ENCODE data around the gene DOCK6. TPM values are rescaled to one million over a fixed set of nuclear protein-coding genes. Genes with fewer than 3 reads are reported as not detected.

The DOCK6 gene
- total RNA-seq, 1 experiment from 2014 or later = 82.4 TPM

GRCh38 chr19:11238781-11239376 is 23.4 kb downstream of the DOCK6 start:
- H3K27ac ChIP-seq (ENCODE audit: low read depth, low read length) = no peak overlapping the region
- TF ChIP-seq EGR1 (IDR thresholded peaks at IDR 0.05; ENCODE audit: low read depth) (no peak), ZBTB33 (IDR thresholded peaks at IDR 0.05; ENCODE audit: extremely low read depth, insufficient replicate concordance, low read length) (no peak), REST (IDR thresholded peaks at IDR 0.05; ENCODE audit: low read depth) (no peak), SRF (IDR thresholded peaks at IDR 0.05; ENCODE audit: low read depth) (no peak), MAX (IDR thresholded peaks at IDR 0.05) (no peak), TCF7L2 (IDR thresholded peaks at IDR 0.05; ENCODE audit: borderline replicate concordance, extremely low read depth, insufficient read depth, insufficient read length) (no peak), ELF1 (IDR thresholded peaks at IDR 0.05; ENCODE audit: borderline replicate concordance, low read depth) (no peak), POLR2A (IDR thresholded peaks at IDR 0.05; ENCODE audit: borderline replicate concordance, extremely low read depth, insufficient read depth, insufficient read length) (no peak), CEBPB (IDR thresholded peaks at IDR 0.05; ENCODE audit: low read depth) (no peak), EZH2phosphoT487 (IDR thresholded peaks at IDR 0.05; ENCODE audit: borderline replicate concordance) (no peak)
- no peak overlapping the region for H3K4me3 ChIP-seq (replicated peaks in 1 of 2; ENCODE audit: low read depth in 1 of 2, low read length in 2 of 2)
- intact Hi-C loops (cut with micrococcal nuclease) = no loop called here
- no peak overlapping the region for H2AFZ ChIP-seq (ENCODE audit: low read depth, low read length, poor library complexity, severe bottlenecking)
- no peaks in the 10 kb centered on the region for H3K79me2 ChIP-seq (ENCODE audit: insufficient read depth, low read length)
- no peaks in the 10 kb centered on the region for H3K27me3 ChIP-seq (ENCODE audit: insufficient read depth, low read length)
- no peaks in the 10 kb centered on the region for H3K9me3 ChIP-seq (ENCODE audit: control insufficient read depth in 1 of 2, insufficient read depth in 1 of 2, low read depth in 1 of 2, low read length in 2 of 2)
- no peak overlapping the region for H3K4me2 ChIP-seq (ENCODE audit: low read length)
- BruUV-seq (replicated peaks) = no TSS peak
- RAD21 ChIA-PET (ENCODE audit: low non-redundant PET in 1 of 2, low total read pairs in 2 of 2, uncharacterized antibody in 2 of 2, unreplicated experiment in 2 of 2) = no interaction called here
- POLR2A ChIA-PET = no interaction called here
- H4K20me1 ChIP-seq (ENCODE audit: insufficient read depth) = no peaks in the 10 kb centered on the region
- no peaks in the 10 kb centered on the region for H3K9me2 ChIP-seq (ENCODE audit: insufficient read depth)
- CTCF ChIA-PET = no interaction called here
- H3K36me3 ChIP-seq (ENCODE audit: control insufficient read depth in 1 of 2, insufficient read depth in 2 of 2, low read length in 2 of 2) = peaks cover 3% of the 10 kb centered on the region in 2 experiments; a peak in 2 of 4 replicates
- H3K9ac ChIP-seq (ENCODE audit: low read length) = no peak overlapping the region
- peaks cover 4 to 5% of the 10 kb centered on the region in 2 experiments; a peak in 3 of 4 replicates for H3K4me1 ChIP-seq (ENCODE audit: control insufficient read depth in 1 of 2, insufficient read depth in 2 of 2, low read length in 2 of 2)
- ATAC-seq = no peak
- DNase-seq (ENCODE audit: low read depth, low spot score) = no peak
